ENCODE results near the gene DNAH14. TPM values are rescaled to one million over a fixed set of nuclear protein-coding genes. Genes with fewer than 3 reads are reported as not detected.

The DNAH14 gene
- total RNA-seq, 4 donors from 2014 or later: under 0.01 to 142 (median 4.1) TPM

DNA sequence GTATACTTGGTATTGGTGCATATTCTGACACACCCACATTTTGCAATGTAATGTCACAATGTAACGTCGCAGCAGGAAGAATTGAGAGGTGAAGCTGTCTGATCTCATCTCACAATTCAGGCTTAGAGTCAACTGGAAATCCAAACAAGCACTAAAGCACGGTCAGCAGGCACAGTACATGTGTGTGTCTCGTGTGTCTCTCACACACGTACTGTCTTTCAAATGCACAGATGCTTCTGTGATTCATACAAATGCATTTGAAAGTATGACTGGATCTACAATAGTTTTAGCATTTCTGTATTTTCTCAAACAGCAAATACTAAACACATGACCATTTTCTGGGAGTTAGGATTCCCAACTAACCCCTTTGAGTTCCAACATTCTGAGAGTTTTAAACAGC lies 471.5 kb downstream of the DNAH14 start:
- no peak for DNase-seq
- H3K36me3 ChIP-seq: no peaks in the 10 kb centered on the region

DNA sequence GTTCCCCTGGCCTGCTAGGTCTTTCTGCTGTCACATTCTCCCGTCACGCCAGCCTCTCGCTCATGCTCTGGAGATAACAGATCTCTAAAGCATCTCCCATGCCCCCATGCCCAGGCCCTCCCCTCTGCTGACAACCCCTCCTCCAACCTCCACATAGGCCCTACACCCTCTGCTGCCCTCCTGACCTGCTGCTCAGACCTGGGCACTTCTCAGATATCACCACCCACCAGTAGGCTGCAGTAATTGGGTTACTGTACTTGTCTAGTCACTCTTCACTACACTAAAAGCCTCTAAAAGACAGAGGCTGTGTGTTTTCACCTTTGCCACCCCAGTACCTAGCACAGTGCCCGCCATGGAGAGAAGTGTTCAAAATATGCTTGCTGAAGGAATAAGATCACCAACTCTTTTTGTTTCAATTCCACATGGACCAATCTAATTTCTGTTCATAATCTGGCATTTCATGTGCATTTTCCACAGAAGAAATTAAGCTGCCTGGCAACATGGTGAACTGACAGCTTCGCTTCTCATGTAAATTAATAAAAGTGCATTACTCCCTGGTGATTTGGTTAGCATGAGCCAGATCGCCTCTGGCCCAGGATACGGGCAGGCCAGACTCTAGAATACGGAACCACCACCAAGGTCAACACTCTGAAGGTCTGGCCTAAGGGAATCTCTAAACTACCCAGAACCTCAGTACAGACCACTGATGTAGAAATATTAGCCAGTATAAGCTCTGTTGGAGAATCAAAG lies 477.7 kb downstream of the DNAH14 start:
- Histone ChIP-seq H3K4me1 (no peaks in the 10 kb centered on the region), H3K9me3 (no peaks in the 10 kb centered on the region), H3K4me3 (no peak overlapping the region), H3K27me3 (no peaks in the 10 kb centered on the region), H3K36me3 (no peaks in the 10 kb centered on the region), H3K27ac (no peak overlapping the region)
- DNase-seq: no peak
- TF ChIP-seq, protein P1, sequence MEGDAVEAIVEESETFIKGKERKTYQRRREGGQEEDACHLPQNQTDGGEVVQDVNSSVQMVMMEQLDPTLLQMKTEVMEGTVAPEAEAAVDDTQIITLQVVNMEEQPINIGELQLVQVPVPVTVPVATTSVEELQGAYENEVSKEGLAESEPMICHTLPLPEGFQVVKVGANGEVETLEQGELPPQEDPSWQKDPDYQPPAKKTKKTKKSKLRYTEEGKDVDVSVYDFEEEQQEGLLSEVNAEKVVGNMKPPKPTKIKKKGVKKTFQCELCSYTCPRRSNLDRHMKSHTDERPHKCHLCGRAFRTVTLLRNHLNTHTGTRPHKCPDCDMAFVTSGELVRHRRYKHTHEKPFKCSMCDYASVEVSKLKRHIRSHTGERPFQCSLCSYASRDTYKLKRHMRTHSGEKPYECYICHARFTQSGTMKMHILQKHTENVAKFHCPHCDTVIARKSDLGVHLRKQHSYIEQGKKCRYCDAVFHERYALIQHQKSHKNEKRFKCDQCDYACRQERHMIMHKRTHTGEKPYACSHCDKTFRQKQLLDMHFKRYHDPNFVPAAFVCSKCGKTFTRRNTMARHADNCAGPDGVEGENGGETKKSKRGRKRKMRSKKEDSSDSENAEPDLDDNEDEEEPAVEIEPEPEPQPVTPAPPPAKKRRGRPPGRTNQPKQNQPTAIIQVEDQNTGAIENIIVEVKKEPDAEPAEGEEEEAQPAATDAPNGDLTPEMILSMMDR (IDR thresholded peaks at IDR 0.05): no peak
- no peak for TF ChIP-seq POLR2A (IDR thresholded peaks at IDR 0.05)
- intact Hi-C loops (cut with DNase I; ENCODE audit: low total_unique reads): no loop called here

More for the DNA sequence above, 471.5 kb downstream of the DNAH14 start:
- no peaks in the 10 kb centered on the region for H3K4me1 ChIP-seq
- no peak overlapping the region for H3K4me3 ChIP-seq
- no peak for TF ChIP-seq POLR2A (IDR thresholded peaks at IDR 0.05)
- TF ChIP-seq, protein P1 (IDR thresholded peaks at IDR 0.05): no peak
- H3K27ac ChIP-seq: no peak overlapping the region
- H3K27me3 ChIP-seq: no peaks in the 10 kb centered on the region
- intact Hi-C loops (cut with DNase I; ENCODE audit: low total_unique reads): no loop called here
- no peaks in the 10 kb centered on the region for H3K9me3 ChIP-seq

GRCh38 chr1:225407755-225408154 lies 478.3 kb downstream of the DNAH14 start:
- intact Hi-C loops (cut with DNase I; ENCODE audit: low total_unique reads): no loop called here

DNA sequence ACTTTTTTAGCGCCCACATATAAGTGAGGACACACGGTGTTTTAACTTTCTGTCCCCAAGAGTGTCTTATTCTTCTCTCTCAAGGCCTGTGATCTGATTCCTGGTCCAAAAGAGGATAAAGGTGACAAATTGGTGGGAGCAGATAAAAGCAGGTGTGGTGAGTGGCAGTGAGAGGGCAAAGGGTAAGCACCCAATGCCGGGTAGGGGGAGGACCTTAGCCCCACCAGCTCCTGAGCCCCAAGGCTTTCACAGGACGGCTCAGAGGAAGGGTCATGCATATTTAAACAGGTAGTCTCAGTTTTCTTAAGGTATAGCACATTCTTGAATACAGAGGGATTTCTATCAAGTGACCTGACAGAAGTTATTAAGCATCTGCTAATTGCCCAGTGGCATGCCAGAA lies 478.8 kb downstream of the DNAH14 start:
- intact Hi-C loops (cut with DNase I; ENCODE audit: low total_unique reads): no loop called here
- Histone ChIP-seq H3K27ac (no peak overlapping the region), H3K27me3 (no peaks in the 10 kb centered on the region), H3K4me3 (no peak overlapping the region), H3K9me3 (no peaks in the 10 kb centered on the region), H3K36me3 (no peaks in the 10 kb centered on the region), H3K4me1 (no peaks in the 10 kb centered on the region)
- TF ChIP-seq, protein P1 (IDR thresholded peaks at IDR 0.05): no peak
- no peak for TF ChIP-seq POLR2A (IDR thresholded peaks at IDR 0.05)
- DNase-seq: no peak

More at GRCh38 chr1:225407755-225408154, 478.3 kb downstream of the DNAH14 start:
- no peaks in the 10 kb centered on the region for H3K27me3 ChIP-seq
- H3K4me3 ChIP-seq: no peak overlapping the region
- no peak for TF ChIP-seq POLR2A (IDR thresholded peaks at IDR 0.05)
- TF ChIP-seq, protein P1 (IDR thresholded peaks at IDR 0.05): no peak
- no peaks in the 10 kb centered on the region for H3K36me3 ChIP-seq
- H3K27ac ChIP-seq: no peak overlapping the region
- DNase-seq: no peak
- no peaks in the 10 kb centered on the region for H3K4me1 ChIP-seq
- H3K9me3 ChIP-seq: no peaks in the 10 kb centered on the region

GRCh38 chr1:225409051-225409450 lies 479.6 kb downstream of the DNAH14 start:
- TF ChIP-seq POLR2A (IDR thresholded peaks at IDR 0.05): no peak
- TF ChIP-seq, protein P1 (IDR thresholded peaks at IDR 0.05): no peak
- H3K27me3 ChIP-seq: no peaks in the 10 kb centered on the region
- no peak overlapping the region for H3K27ac ChIP-seq
- H3K4me1 ChIP-seq: no peaks in the 10 kb centered on the region
- H3K36me3 ChIP-seq: no peaks in the 10 kb centered on the region
- intact Hi-C loops (cut with DNase I; ENCODE audit: low total_unique reads): no loop called here
- no peaks in the 10 kb centered on the region for H3K9me3 ChIP-seq
- DNase-seq: no peak
- H3K4me3 ChIP-seq: no peak overlapping the region

Data from uterus (tissue), 4 donors.